Retinal pigment epithelial cell (primary cell): ENCODE measurements around the gene PRRT1.
A peak's percentile ranks its signal among the peaks of the same experiment; 100 is the strongest.
"Not testable (repeated sequence)": the region's sequence is repeated elsewhere in the genome, so short reads cannot be mapped to it uniquely, and the experiment has no call there.

ENCODE experiments used
- DNase-seq: peaks from one replicate; pipeline ENCODE4 v3.0.0-alpha.2; 2010; ENCODE audit warnings: low read depth
- H3K4me3 ChIP-seq: 2 replicates; pipeline ENCODE4 v1.5.1; 2011; ENCODE audit warnings: mild to moderate bottlenecking, low read length, control low read depth, moderate library complexity
- CTCF ChIP-seq: conservative IDR thresholded peaks from 2 replicates; pipeline ENCODE4 v1.5.1; 2011; ENCODE audit warnings: low read depth, low read length, control low read depth, inconsistent platforms

The PRRT1 gene

GRCh38 chr6:32190911-32191677 lies 39.4 kb upstream of the PRRT1 start:
- peak overlapping the region; percentile 68 for H3K4me3 ChIP-seq
- no peak for DNase-seq
- TF ChIP-seq CTCF: no peak

- peak; percentile 59 for DNase-seq
These were observed 38.5 kb upstream of the PRRT1 start, which contains the start of gene PBX2 for GRCh38 chr6:32190054-32190851. Gene PBX2, minus strand, starts transcription at chr6:32190202. Its CDS starts 287 bp downstream, at chr6:32189915.

GRCh38 chr6:32189742-32190053 lies 38.0 kb upstream of the PRRT1 start:
- H3K4me3 ChIP-seq: peak overlapping the region; percentile 68
- TF ChIP-seq CTCF: no peak
- DNase-seq: no peak

More at GRCh38 chr6:32190054-32190851, 38.5 kb upstream of the PRRT1 start, which contains the start of gene PBX2:
- H3K4me3 ChIP-seq: peak within 1 kb of the TSS; percentile 68
- TF ChIP-seq CTCF: no peak

- DNase-seq: no peak
- H3K4me3 ChIP-seq: peak overlapping the region; percentile 68
- TF ChIP-seq CTCF: no peak
These were observed 37.5 kb upstream of the PRRT1 start for GRCh38 chr6:32189069-32189741.

GRCh38 chr6:32188381-32189068 lies 36.8 kb upstream of the PRRT1 start:
- peak overlapping the region; percentile 68 for H3K4me3 ChIP-seq
- DNase-seq: no peak
- no peak for TF ChIP-seq CTCF

GRCh38 chr6:32187725-32188380 lies 36.1 kb upstream of the PRRT1 start:
- not testable (repeated sequence) for H3K4me3 ChIP-seq, DNase-seq
